ENCODE measurements around the gene AATF. TPM values are rescaled to one million over a fixed set of nuclear protein-coding genes. Genes with fewer than 3 reads are reported as not detected.

Gene AATF
- total RNA-seq, 1 experiment from 2014 or later = 49.9 TPM

- no peak for DNase-seq (ENCODE audit: low read depth)
Observed at GRCh38 chr17:36930583-36930900, 18.2 kb upstream of the AATF start.

GRCh38 chr17:36931096-36931696 is 17.6 kb upstream of the AATF start:
- DNase-seq (ENCODE audit: low read depth) = no peak

- no peak for DNase-seq (ENCODE audit: low read depth)
Observed at GRCh38 chr17:36931697-36932382, 16.9 kb upstream of the AATF start.

- DNase-seq (ENCODE audit: low read depth) = no peak
Observed at GRCh38 chr17:36932383-36932693, 16.4 kb upstream of the AATF start.

GRCh38 chr17:36932694-36933511 is 15.9 kb upstream of the AATF start:
- DNase-seq (ENCODE audit: low read depth) = no peak

GRCh38 chr17:36933512-36934143 is 15.1 kb upstream of the AATF start:
- DNase-seq (ENCODE audit: low read depth) = no peak

GRCh38 chr17:36934144-36934691 is 14.5 kb upstream of the AATF start:
- no peak for DNase-seq (ENCODE audit: low read depth)

GRCh38 chr17:36934692-36935630 is 13.8 kb upstream of the AATF start:
- DNase-seq (ENCODE audit: low read depth) = no peak

GRCh38 chr17:36935671-36936454 is 12.9 kb upstream of the AATF start:
- no peak for DNase-seq (ENCODE audit: low read depth)

- no peak for DNase-seq (ENCODE audit: low read depth)
Observed at GRCh38 chr17:36936455-36937000, 12.2 kb upstream of the AATF start.

GRCh38 chr17:36937001-36937958 is 11.5 kb upstream of the AATF start, which contains the start of gene LHX1:
Gene LHX1 (plus strand): TSS chr17:36937475. CDS start chr17:36938198, 723 bp downstream.
- no peak for DNase-seq (ENCODE audit: low read depth)

GRCh38 chr17:36937959-36938565 is 10.7 kb upstream of the AATF start:
- no peak for DNase-seq (ENCODE audit: low read depth)

- no peak for DNase-seq (ENCODE audit: low read depth)
Observed at GRCh38 chr17:36938566-36939051, 10.1 kb upstream of the AATF start.

GRCh38 chr17:36939052-36939801 is 9.5 kb upstream of the AATF start:
- DNase-seq (ENCODE audit: low read depth) = no peak

GRCh38 chr17:36939802-36940312 is 8.9 kb upstream of the AATF start:
- DNase-seq (ENCODE audit: low read depth) = no peak

GRCh38 chr17:36940313-36941264 is 8.2 kb upstream of the AATF start:
- DNase-seq (ENCODE audit: low read depth) = no peak
